AG09319 (cell line): ENCODE data around the gene STAB1.
A peak's percentile ranks its signal among the peaks of the same experiment; 100 is the strongest.

ENCODE experiments used
- DNase-seq: peaks from one replicate; pipeline ENCODE4 v3.0.0-alpha.2; 2010; ENCODE audit warnings: low read depth; ENCODE audit errors: extremely low read depth
- CTCF ChIP-seq: IDR thresholded peaks from 2 replicates; pipeline ENCODE4 v1.5.1; 2011; ENCODE audit warnings: low read depth, mild to moderate bottlenecking, inconsistent platforms, low read length, moderate library complexity

The STAB1 gene

GRCh38 chr3:52477076-52477795 is 17.9 kb upstream of the STAB1 start:
- no peak for TF ChIP-seq CTCF
- no peak for DNase-seq

- TF ChIP-seq CTCF = no peak
- DNase-seq = no peak
Observed at GRCh38 chr3:52477796-52478095, 17.4 kb upstream of the STAB1 start.

GRCh38 chr3:52479037-52479876 is 15.9 kb upstream of the STAB1 start:
- no peak for DNase-seq
- no peak for TF ChIP-seq CTCF

GRCh38 chr3:52479877-52480575 is 15.1 kb upstream of the STAB1 start:
- TF ChIP-seq CTCF = no peak
- DNase-seq = no peak

GRCh38 chr3:52480768-52481715 is 14.1 kb upstream of the STAB1 start:
- TF ChIP-seq CTCF = no peak
- no peak for DNase-seq

- peak; percentile 40 for TF ChIP-seq CTCF
Observed at GRCh38 chr3:52481819-52482521, 13.2 kb upstream of the STAB1 start.

More at GRCh38 chr3:52481819-52482521, 13.2 kb upstream of the STAB1 start:
- DNase-seq = no peak
